Central memory CD4-positive, alpha-beta T cell (primary cell): ENCODE measurements around the gene PPP4R4.
"Not testable (repeated sequence)": the region's sequence is repeated elsewhere in the genome, so short reads cannot be mapped to it uniquely, and the experiment has no call there.

Experiments used
- DNase-seq: peaks from one replicate; pipeline ENCODE4 v3.0.0; 2022

PPP4R4 gene

DNA sequence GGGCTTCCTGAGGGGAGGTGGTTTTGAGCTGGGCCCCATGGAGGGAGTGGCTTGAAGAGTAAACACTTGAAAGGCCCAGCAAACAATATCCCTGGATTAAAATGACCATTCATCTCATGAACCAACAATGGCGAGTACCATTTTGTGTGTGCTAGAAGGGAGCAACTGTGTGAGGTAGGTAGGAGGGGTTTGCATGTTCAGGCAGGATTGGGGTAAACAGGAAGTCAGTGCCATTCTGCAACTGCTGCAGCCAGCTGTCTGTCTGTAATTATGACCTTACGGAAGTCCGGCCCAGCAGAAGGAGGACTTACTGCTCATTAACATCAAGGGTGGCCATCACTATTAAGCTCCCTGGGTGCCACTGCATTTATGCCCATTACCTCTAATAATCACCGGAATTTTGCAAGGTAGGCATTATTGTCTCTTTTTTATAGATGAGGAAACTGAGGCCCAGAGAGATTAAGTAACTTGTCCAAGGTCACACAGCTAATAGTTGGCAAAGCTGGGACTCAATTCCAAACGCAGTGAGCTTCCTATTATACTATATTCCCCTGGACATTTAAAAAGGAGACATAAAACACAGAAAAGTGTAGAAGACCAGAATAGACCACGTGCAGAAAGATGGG is 28.1 kb upstream of the PPP4R4 start:
- no peak for DNase-seq

DNA sequence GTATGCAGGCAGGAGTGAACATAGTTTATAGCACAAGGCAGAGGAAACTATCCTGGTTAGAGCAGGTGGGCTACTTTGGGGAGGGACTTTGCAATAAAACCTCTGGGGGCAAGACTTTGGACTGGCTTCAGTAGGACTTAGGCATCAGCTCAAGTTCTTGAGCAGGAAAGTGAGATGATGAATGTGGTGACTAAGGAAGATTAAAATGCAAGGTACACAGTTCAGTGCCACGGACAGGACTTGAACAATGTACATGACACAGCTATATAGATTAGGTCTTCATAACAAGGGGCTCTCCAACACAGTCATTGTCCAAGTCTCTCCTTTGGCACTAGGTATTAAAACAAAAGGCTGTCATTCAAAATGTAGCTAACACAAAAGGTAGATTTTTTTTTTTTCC is 21.4 kb upstream of the PPP4R4 start:
- DNase-seq = no peak

DNA sequence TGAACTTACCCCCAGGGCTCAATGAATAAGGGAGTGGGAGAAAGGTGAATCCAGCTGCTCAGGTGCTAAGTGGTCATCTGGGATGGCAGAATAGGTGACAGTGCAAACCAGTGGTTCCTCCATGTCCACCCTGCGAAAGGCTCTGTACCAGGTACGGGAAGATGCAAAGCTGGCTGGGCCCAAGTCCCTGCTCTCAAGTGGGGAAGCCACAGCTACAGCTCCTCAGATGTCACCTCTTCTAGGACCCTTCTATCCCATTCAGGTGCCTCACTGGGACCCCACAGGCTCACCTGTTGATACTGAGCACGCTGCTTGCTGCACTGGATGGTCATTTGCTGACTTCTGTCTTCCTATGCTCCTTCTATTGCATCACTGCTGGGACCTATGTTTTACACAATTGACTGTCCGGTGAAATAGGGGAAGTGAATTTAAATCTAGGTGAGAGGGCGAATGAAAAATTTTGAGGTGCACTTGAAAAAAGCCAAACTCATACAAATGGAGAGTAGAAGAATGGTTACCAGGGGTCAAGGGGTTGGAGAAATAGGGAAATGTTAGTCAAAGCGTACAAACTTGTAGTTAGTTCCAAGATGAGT is 20.3 kb upstream of the PPP4R4 start:
- DNase-seq = no peak

- not testable (repeated sequence) for DNase-seq
Observed at GRCh38 chr14:94156143-94156542, 18.0 kb upstream of the PPP4R4 start.

DNA sequence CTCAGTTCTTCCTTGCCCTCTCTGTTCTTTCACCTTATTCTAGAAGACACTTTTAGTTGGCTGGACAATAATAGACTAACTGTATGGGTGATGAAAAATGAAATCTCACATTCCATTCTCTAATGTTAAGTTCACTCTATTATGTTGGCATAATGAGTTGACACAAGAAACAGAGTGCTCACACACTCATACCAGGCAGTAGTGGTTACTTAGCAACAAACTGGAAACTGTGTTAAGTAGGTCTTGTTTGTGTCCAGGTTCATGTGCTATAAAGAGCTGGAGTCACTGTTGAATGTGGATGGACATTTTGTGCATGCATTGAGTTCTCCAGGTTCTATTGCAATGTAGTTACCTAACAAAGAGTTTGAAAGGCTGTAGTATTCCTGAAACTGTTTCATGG is 16.9 kb upstream of the PPP4R4 start:
- no peak for DNase-seq

GRCh38 chr14:94158239-94158883 is 15.8 kb upstream of the PPP4R4 start:
- DNase-seq = peak; percentile 64

- DNase-seq = peak; percentile 21
Observed at GRCh38 chr14:94161058-94161457, 13.1 kb upstream of the PPP4R4 start.

DNA sequence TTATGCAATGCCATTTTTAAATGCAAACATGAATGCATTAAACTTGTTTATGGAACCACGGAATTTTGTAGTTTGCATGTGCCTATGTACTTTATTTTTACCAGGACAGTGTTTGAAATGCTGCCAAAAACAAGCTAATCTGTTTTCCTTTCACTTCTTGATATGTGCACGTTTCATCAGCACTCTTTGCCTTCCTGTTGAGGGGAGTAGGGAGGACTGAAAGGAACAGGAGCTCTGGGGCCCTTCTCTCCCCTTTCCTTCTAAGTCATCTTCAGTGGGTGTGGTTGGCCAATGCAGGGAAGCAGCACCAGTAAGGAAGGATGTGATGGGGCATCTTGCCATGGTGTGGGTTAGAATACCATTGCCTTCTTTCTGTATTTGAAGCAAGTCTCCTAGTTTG is 12.1 kb upstream of the PPP4R4 start:
- DNase-seq = no peak

DNA sequence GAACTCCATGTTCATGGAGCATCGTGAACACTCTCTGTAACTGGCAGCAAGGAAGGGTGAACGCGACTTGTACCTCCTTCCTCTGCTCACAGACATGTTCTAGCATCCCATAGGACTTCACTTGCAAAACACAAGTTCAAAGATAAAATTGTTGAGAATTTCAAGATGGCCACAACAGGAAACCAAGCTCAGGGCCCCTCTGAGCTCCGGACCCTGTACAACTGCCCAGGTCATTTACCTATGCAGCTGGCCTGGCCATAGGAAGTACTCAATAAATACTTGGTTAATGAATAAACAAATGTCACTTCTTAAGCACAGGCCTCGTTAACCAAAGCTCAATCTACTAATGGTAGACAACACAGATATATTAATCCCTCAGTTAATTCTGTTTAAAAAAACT is 11.7 kb upstream of the PPP4R4 start:
- DNase-seq = no peak

DNA sequence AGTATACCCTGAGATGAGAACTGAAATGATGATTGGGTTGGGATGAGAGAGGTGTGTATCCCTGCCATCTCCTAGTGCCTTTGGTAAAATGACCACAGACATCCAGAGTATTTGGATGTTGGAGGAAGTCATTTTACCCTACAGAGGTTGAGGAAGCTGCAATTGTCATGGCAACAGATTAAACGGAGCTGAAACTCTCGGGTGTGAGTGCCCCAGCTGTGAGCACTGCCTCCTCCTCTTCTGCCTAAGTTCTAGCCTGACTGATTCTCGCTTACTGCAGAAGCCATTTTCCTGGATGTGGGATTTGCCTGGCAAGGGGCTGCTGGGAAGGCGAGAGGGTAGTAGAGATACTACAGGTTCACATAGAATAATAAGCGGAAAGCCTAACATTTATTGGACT is 10.3 kb upstream of the PPP4R4 start:
- no peak for DNase-seq

DNA sequence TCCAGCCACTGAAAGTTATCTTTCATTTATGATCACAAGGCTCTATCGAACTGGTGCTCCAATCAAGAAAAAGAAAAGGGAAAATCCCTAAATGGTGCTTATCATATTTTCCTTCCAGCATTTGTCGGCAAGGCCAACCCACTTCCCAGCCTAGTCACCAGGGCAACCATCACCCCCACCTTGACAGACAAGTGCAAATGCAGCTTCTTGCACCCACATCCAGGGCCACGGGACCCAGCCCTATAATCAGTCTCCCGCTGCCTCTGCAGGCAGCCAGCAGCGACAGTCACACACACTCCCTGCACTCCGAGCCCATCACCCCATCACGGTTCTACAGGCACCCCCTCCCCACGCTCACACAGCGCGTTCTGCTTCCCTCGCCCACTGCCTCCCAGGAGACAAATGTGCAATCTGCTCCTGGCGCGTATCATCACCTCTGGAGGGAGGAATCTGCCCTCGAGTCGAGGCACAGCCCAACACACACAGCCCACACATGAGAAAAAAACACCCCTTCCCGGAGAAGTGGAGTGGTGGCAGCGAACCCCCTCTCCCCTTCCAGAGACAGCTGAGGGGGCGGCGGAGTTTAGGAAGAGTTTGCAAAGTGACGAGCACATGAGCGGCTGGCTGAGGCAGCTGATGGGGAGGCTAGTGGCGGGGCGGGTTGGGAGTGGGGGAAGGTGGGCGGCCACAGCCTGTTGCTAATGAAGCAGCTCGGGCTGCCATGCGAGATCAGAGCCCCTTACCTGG is 9.3 kb upstream of the PPP4R4 start:
- DNase-seq = no peak

- DNase-seq = no peak
Observed at GRCh38 chr14:94165744-94166143, 8.4 kb upstream of the PPP4R4 start.

GRCh38 chr14:94170136-94170535 is 4.0 kb upstream of the PPP4R4 start:
- DNase-seq = no peak

GRCh38 chr14:94171208-94171607 is 2.9 kb upstream of the PPP4R4 start:
- DNase-seq = no peak

- no peak for DNase-seq
Observed at GRCh38 chr14:94172545-94172944, 1.6 kb upstream of the PPP4R4 start.

DNA sequence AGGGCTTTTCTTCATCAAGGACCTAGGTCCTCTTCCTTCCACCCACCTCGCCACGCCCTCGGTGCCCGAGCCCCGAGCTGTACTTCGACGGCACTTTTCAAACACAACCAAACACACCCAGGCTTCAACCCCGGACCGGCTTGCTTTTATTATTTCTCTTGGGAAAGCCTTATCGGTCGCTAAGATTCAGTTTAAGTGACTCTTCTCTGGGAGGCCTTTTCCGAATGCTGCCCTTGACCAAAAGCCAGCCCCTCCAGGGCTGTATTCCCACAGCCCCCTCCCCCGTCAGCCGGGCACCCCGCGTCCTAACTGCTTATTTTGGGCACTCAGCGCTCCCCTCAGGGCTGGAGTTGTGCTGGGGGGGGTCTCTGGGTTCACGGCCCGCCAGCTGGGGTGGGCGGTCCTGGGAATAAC is 644 bp upstream of the PPP4R4 start:
- DNase-seq = no peak

GRCh38 chr14:94174604-94175010 is 485 bp downstream of the PPP4R4 start:
- no peak for DNase-seq

DNA sequence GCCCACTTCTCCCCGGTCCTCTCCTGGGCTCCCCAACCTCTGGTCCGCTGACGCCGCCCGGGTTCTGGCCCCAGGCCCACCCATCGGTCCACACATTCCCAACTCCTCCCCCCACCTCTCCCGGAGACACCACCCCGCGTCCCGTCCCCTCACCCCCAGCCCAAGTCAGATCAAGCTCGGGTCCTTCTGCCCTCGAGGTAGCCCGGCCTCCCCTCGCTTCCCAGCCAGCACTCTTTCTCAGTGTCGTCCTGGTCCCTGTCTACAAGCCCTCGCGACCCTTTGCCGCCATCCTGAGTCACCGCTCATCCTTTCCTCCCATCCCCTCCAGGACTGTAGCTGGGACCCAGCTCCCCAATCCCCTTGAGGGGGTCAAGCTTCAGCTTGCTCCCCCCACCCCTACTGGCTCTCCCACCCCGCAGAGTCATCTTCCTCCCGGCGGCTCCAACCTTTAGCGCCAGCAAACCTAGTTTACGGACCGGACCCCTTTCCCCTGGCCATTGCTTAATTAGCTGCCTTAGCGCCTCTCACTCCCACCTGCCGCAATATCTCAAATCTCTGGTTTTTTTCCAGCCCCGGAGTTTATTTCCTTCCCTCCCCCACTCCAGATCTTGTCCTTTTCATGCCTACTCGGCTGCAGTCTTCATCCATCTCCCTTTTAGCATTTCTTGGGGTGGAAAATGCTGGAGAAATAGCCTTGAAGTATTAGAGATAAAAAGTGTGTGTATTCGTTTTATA is 1.1 kb downstream of the PPP4R4 start:
- no peak for DNase-seq

GRCh38 chr14:94175747-94176146 is 1.6 kb downstream of the PPP4R4 start:
- no peak for DNase-seq

GRCh38 chr14:94176808-94177207 is 2.7 kb downstream of the PPP4R4 start:
- DNase-seq = no peak

- DNase-seq = no peak
Observed at GRCh38 chr14:94177806-94178205, 3.7 kb downstream of the PPP4R4 start.

- no peak for DNase-seq
Observed at GRCh38 chr14:94179244-94179643, 5.1 kb downstream of the PPP4R4 start.

DNA sequence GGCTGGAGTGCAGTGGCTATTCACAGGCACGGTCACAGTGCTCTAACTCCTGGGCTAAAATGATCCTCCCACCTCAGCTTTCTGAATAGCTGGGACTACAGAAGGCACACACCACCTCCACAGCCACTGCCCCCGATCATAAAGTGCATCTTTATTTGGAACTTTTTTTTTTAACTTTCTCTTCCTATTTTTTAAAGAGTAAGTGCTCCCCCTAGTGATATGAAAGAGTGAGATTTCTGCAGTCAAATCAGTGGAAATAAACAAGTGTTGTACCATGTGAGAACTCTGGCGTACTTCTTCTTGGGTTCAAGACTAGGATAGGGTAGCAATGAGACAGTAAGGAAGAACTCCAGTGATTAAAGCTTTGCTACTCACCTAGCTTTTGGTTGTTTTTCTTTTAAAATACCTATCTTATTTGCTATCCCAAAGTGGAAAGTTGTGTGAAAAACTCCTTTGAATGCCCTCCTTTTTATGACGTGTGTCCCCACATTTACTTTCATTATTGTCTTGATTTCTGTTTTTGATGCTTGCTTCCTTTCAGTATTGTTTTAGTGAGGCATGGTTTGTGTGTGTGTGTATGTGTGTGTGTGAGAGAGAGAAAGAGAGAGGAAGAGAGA is 6.6 kb downstream of the PPP4R4 start:
- DNase-seq = peak; percentile 69
